ENCODE measurements around the gene TENM3. TPM values are rescaled to one million over a fixed set of nuclear protein-coding genes. Genes with fewer than 3 reads are reported as not detected.

TENM3 gene
- total and polyA plus RNA-seq, 7 experiments from 2014 or later, result not detected

DNA sequence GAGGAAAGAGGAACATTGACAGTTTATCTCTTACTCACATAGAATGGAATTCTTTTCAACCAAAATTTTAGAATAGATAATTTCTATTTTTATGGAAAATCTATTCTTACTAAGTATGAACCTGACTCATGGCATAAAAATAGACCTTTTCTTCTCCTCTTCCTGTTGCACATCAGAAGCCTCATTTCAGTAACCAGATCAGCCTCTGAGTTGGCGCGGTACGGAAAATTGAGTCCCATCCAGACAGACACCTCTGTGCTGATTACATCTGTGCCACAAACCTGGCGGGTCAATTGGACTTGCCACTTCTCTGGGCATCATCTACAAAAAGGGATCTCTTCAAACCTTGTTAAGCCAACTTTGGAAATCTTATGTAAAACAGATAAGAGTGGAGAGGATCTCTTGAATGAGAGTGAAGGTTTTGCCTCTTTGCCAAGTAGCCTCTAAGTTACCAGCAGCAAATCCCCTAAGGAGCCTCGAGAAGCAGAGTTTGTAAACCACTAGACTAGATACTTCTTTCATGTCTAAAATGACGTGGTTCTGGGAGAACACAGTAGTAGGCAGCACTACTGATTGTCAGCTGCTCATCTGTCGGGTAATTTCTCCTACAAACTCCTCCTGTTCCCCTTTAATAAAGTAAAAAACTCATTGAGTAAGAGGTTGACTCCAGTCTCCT lies 37.4 kb downstream of the TENM3 start:
- H3K4me1 ChIP-seq (ENCODE audit: control insufficient read depth in 2 of 2, insufficient read depth in 2 of 2, low read length in 2 of 2), result no peaks in the 10 kb centered on the region
- Mint-ChIP-seq H3K4me3 (no peak overlapping the region), H3K36me3 (no peaks in the 10 kb centered on the region), H3K9me3 (peaks cover 0 to 6% (median 0%) of the 10 kb centered on the region in 11 donors), H3K4me1 (no peaks in the 10 kb centered on the region), H3K27ac (no peak overlapping the region), H3K27me3 (peaks cover 0 to 7% (median 0%) of the 10 kb centered on the region in 5 donors)
- POLR2A ChIA-PET, result no interaction called here
- intact Hi-C loops (cut with micrococcal nuclease), result no loop called here
- H3K36me3 ChIP-seq (ENCODE audit: control insufficient read depth in 2 of 3, insufficient read depth in 3 of 3, low read length in 3 of 3), result no peaks in the 10 kb centered on the region
- ATAC-seq (no peak), DNase-seq (no peak)
- H3K4me3 ChIP-seq (ENCODE audit: low read length), result no peak overlapping the region
- H3K9me3 ChIP-seq (ENCODE audit: control insufficient read depth in 2 of 3, low read length in 3 of 3), result no peaks in the 10 kb centered on the region
- no peak overlapping the region for H3K27ac ChIP-seq (ENCODE audit: low read depth, low read length)
- CTCF ChIA-PET, result no interaction called here
- no peaks in the 10 kb centered on the region for H3K27me3 ChIP-seq (ENCODE audit: control insufficient read depth in 2 of 2, insufficient read depth in 2 of 2, low read length in 2 of 2)

DNA sequence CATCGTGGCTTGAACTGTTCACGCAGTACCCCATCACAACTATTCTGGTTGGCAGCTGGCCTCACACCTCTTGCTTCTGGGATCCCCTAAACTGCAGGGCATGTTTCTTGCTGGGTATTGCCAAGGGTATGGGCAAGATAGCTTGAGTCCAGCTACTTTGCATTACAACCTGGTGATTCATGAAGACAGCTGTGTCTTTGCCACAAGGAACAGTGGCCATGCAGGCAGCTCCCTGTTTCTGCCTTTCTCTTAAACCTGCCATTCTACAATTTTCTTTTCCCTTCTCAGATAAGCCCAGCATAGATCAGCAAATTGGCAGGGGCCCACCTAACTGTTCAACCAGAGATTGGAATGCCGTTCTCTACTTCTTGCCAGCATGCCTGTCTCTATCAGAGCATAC lies 42.8 kb downstream of the TENM3 start:
- no peak overlapping the region for H3K4me3 ChIP-seq (ENCODE audit: low read length)
- ChIA-PET CTCF (no interaction called here), POLR2A (no interaction called here)
- Mint-ChIP-seq H3K9me3 (peaks cover 0 to 6% (median 0%) of the 10 kb centered on the region in 11 donors), H3K27ac (no peak overlapping the region), H3K4me3 (no peak overlapping the region), H3K4me1 (no peaks in the 10 kb centered on the region), H3K27me3 (peaks cover 0 to 7% (median 0%) of the 10 kb centered on the region in 5 donors), H3K36me3 (no peaks in the 10 kb centered on the region)
- H3K36me3 ChIP-seq (ENCODE audit: control insufficient read depth in 2 of 3, insufficient read depth in 3 of 3, low read length in 3 of 3), result no peaks in the 10 kb centered on the region
- no peak overlapping the region for H3K27ac ChIP-seq (ENCODE audit: low read depth, low read length)
- no peak for DNase-seq
- H3K9me3 ChIP-seq (ENCODE audit: control insufficient read depth in 2 of 3, low read length in 3 of 3), result no peaks in the 10 kb centered on the region
- no peaks in the 10 kb centered on the region for H3K4me1 ChIP-seq (ENCODE audit: control insufficient read depth in 2 of 2, insufficient read depth in 2 of 2, low read length in 2 of 2)
- no peak for ATAC-seq
- intact Hi-C loops (cut with micrococcal nuclease), result no loop called here
- no peaks in the 10 kb centered on the region for H3K27me3 ChIP-seq (ENCODE audit: control insufficient read depth in 2 of 2, insufficient read depth in 2 of 2, low read length in 2 of 2)

DNA sequence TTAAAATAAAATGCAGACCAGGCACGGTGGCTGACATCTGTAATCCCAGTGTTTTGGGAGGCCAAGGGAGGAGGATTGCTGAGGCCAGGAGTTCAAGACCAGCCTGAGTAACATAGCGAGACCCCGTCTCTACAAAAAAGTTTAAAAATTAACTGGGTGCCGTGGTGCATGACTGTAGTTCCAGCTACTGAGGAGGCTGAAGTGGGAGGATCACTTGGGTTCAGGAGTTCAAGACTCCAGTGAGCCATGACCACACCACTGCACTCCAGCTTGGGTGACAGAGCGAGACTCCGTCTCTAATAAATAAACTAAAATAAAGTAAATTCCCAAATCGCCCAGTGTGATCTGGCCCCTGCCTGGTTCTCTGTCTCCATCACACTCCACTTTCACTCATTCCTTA lies 43.7 kb downstream of the TENM3 start:
- DNase-seq (no peak), ATAC-seq (no peak)
- ChIA-PET POLR2A (no interaction called here), CTCF (no interaction called here)
- H3K27me3 Mint-ChIP-seq, result peaks cover 0 to 7% (median 0%) of the 10 kb centered on the region in 5 donors
- Histone ChIP-seq H3K36me3 (ENCODE audit: control insufficient read depth in 2 of 3, insufficient read depth in 3 of 3, low read length in 3 of 3) (no peaks in the 10 kb centered on the region), H3K9me3 (ENCODE audit: control insufficient read depth in 2 of 3, low read length in 3 of 3) (no peaks in the 10 kb centered on the region), H3K4me3 (ENCODE audit: low read length) (no peak overlapping the region), H3K27me3 (ENCODE audit: control insufficient read depth in 2 of 2, insufficient read depth in 2 of 2, low read length in 2 of 2) (no peaks in the 10 kb centered on the region), H3K27ac (ENCODE audit: low read depth, low read length) (no peak overlapping the region), H3K4me1 (ENCODE audit: control insufficient read depth in 2 of 2, insufficient read depth in 2 of 2, low read length in 2 of 2) (no peaks in the 10 kb centered on the region)
- H3K27ac Mint-ChIP-seq, result no peak overlapping the region
- no peaks in the 10 kb centered on the region for H3K4me1 Mint-ChIP-seq
- no peaks in the 10 kb centered on the region for H3K36me3 Mint-ChIP-seq
- intact Hi-C loops (cut with micrococcal nuclease), result no loop called here
- H3K9me3 Mint-ChIP-seq, result peaks cover 0 to 6% (median 0%) of the 10 kb centered on the region in 11 donors
- no peak overlapping the region for H3K4me3 Mint-ChIP-seq

DNA sequence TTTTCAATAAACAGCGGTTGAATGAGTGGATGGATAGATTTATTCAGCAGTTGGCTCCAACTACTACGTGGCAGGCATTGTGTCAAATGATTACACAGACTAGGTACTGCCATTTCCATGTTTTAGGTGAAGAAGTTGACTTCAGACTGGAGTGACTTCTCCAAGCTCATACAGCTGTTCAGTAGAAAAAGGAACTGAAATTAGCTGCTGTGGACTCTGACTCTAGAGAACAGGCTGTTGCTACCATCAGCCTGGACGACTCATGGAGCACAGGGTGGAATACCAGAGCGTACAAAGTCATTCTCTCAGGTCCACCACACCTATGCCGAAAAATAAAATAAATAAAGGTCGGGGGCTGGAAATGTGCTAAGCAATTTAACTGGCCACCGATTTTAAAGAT lies 45.3 kb downstream of the TENM3 start:
- Mint-ChIP-seq H3K36me3 (no peaks in the 10 kb centered on the region), H3K27me3 (peaks cover 0 to 7% (median 0%) of the 10 kb centered on the region in 5 donors), H3K9me3 (peaks cover 0 to 4% (median 2%) of the 10 kb centered on the region in 11 donors), H3K4me3 (no peak overlapping the region), H3K4me1 (no peaks in the 10 kb centered on the region), H3K27ac (no peak overlapping the region)
- CTCF ChIA-PET, result no interaction called here
- POLR2A ChIA-PET, result no interaction called here
- no peaks in the 10 kb centered on the region for H3K9me3 ChIP-seq (ENCODE audit: control insufficient read depth in 2 of 3, low read length in 3 of 3)
- DNase-seq (no peak), ATAC-seq (no peak)
- no peak overlapping the region for H3K27ac ChIP-seq (ENCODE audit: low read depth, low read length)
- H3K4me1 ChIP-seq (ENCODE audit: control insufficient read depth in 2 of 2, insufficient read depth in 2 of 2, low read length in 2 of 2), result no peaks in the 10 kb centered on the region
- no peaks in the 10 kb centered on the region for H3K36me3 ChIP-seq (ENCODE audit: control insufficient read depth in 2 of 3, insufficient read depth in 3 of 3, low read length in 3 of 3)
- intact Hi-C loops (cut with micrococcal nuclease), result no loop called here
- no peak overlapping the region for H3K4me3 ChIP-seq (ENCODE audit: low read length)
- no peaks in the 10 kb centered on the region for H3K27me3 ChIP-seq (ENCODE audit: control insufficient read depth in 2 of 2, insufficient read depth in 2 of 2, low read length in 2 of 2)

DNA sequence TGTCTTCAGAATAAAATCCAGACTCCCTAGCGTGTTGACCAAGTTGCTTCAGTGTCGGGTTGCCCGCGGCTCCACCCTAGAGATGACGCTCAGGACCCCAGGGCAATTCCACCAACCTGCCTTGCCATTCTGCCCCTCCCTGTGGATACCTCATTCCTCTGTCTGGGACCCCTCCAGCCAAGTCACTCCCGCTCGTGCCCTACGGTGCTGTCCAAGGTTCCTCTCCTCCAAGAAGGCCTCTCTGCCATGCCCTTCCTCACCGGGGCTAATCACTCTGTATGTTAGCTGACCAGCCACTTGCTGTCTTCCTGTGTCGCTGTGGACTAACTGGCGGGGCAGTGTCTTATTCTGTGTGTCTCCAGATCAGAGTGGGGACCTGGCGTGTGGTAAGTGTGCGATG lies 46.6 kb downstream of the TENM3 start:
- Mint-ChIP-seq H3K9me3 (peaks cover 0 to 4% (median 2%) of the 10 kb centered on the region in 11 donors), H3K4me3 (no peak overlapping the region), H3K36me3 (no peaks in the 10 kb centered on the region), H3K4me1 (no peaks in the 10 kb centered on the region), H3K27ac (no peak overlapping the region), H3K27me3 (peaks cover 0 to 7% (median 0%) of the 10 kb centered on the region in 5 donors)
- intact Hi-C loops (cut with micrococcal nuclease), result no loop called here
- Histone ChIP-seq H3K4me1 (ENCODE audit: control insufficient read depth in 2 of 2, insufficient read depth in 2 of 2, low read length in 2 of 2) (no peaks in the 10 kb centered on the region), H3K27me3 (ENCODE audit: control insufficient read depth in 2 of 2, insufficient read depth in 2 of 2, low read length in 2 of 2) (no peaks in the 10 kb centered on the region), H3K4me3 (ENCODE audit: low read length) (no peak overlapping the region), H3K27ac (ENCODE audit: low read depth, low read length) (no peak overlapping the region), H3K9me3 (ENCODE audit: control insufficient read depth in 2 of 3, low read length in 3 of 3) (no peaks in the 10 kb centered on the region), H3K36me3 (ENCODE audit: control insufficient read depth in 2 of 3, insufficient read depth in 3 of 3, low read length in 3 of 3) (no peaks in the 10 kb centered on the region)
- CTCF ChIA-PET, result no interaction called here
- POLR2A ChIA-PET, result no interaction called here
- no peak for ATAC-seq
- no peak for DNase-seq

DNA sequence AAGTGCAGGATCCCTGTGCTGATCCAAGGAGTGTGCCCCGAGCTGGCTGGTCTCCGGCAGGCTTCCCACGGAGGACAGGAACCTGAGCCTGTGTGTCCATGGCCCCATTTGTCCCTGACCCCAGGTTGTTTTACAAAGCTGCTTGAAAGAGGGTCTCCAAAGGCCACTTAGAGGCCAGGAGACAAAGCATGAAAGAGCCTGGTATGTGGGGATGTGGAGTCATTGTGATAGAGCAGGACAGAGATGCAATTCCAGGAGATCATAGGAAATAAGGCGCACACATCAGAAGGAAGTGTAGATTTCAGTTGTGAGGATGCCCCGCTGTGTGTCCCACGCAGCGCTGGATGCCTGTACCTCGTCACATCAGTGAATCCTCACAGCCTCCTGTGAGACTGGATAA lies 48.0 kb downstream of the TENM3 start:
- H3K27me3 Mint-ChIP-seq, result peaks cover 0 to 7% (median 0%) of the 10 kb centered on the region in 5 donors
- H3K36me3 ChIP-seq (ENCODE audit: control insufficient read depth in 2 of 3, insufficient read depth in 3 of 3, low read length in 3 of 3), result no peaks in the 10 kb centered on the region

DNA sequence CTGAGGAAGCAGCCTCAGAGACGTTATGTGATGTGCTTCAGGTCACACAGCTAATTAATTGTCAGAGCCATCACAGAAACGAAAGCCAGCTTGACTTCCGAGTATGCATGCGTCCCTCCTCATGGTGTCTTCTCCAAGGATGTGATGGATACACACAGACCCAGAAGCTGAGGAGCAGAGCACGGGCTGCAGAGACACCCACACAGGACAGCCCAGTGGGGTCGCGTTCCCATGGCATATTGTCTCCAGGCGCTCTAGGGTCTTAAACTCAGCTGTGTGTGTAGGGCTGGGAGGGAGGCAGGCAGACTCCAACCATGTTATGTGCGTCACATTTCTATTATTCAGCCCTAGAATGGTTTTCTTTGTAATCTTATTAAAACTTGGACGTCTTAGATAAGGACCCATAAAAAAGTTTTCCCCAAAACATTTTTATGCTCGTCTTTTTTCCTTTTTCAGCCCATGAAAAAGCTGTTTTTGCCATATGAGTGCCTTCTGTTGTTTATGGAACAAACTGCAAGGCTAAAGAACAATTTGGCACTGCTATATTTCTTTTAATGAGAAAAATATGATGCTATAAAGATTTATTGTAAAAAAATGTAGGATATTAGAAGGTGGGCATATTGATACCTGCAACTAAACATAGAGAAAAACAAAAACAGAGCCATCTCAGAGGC lies 48.5 kb downstream of the TENM3 start:
- Histone ChIP-seq H3K27ac (ENCODE audit: low read depth, low read length) (no peak overlapping the region), H3K36me3 (ENCODE audit: control insufficient read depth in 2 of 3, insufficient read depth in 3 of 3, low read length in 3 of 3) (no peaks in the 10 kb centered on the region), H3K4me3 (ENCODE audit: low read length) (no peak overlapping the region), H3K9me3 (ENCODE audit: control insufficient read depth in 2 of 3, low read length in 3 of 3) (no peaks in the 10 kb centered on the region), H3K4me1 (ENCODE audit: control insufficient read depth in 2 of 2, insufficient read depth in 2 of 2, low read length in 2 of 2) (no peaks in the 10 kb centered on the region), H3K27me3 (ENCODE audit: control insufficient read depth in 2 of 2, insufficient read depth in 2 of 2, low read length in 2 of 2) (no peaks in the 10 kb centered on the region)
- DNase-seq (no peak), ATAC-seq (no peak)
- no peak overlapping the region for H3K27ac Mint-ChIP-seq
- H3K4me1 Mint-ChIP-seq, result no peaks in the 10 kb centered on the region
- no peaks in the 10 kb centered on the region for H3K36me3 Mint-ChIP-seq
- ChIA-PET CTCF (no interaction called here), POLR2A (no interaction called here)
- H3K4me3 Mint-ChIP-seq, result no peak overlapping the region
- H3K27me3 Mint-ChIP-seq, result peaks cover 0 to 7% (median 0%) of the 10 kb centered on the region in 5 donors
- intact Hi-C loops (cut with micrococcal nuclease), result no loop called here
- H3K9me3 Mint-ChIP-seq, result peaks cover 0 to 4% (median 1%) of the 10 kb centered on the region in 11 donors

More for the DNA sequence above, 48.0 kb downstream of the TENM3 start:
- DNase-seq (no peak), ATAC-seq (no peak)
- Mint-ChIP-seq H3K9me3 (peaks cover 0 to 3% (median 0%) of the 10 kb centered on the region in 11 donors), H3K4me3 (no peak overlapping the region), H3K4me1 (no peaks in the 10 kb centered on the region), H3K27ac (no peak overlapping the region), H3K36me3 (no peaks in the 10 kb centered on the region)
- Histone ChIP-seq H3K27me3 (ENCODE audit: control insufficient read depth in 2 of 2, insufficient read depth in 2 of 2, low read length in 2 of 2) (no peaks in the 10 kb centered on the region), H3K4me1 (ENCODE audit: control insufficient read depth in 2 of 2, insufficient read depth in 2 of 2, low read length in 2 of 2) (no peaks in the 10 kb centered on the region), H3K4me3 (ENCODE audit: low read length) (no peak overlapping the region), H3K27ac (ENCODE audit: low read depth, low read length) (no peak overlapping the region), H3K9me3 (ENCODE audit: control insufficient read depth in 2 of 3, low read length in 3 of 3) (no peaks in the 10 kb centered on the region)
- ChIA-PET POLR2A (no interaction called here), CTCF (no interaction called here)
- intact Hi-C loops (cut with micrococcal nuclease), result no loop called here
